Right renal cortex interstitium (tissue), 3 donors: ENCODE data around the gene CYLD. TPM values are rescaled to one million over a fixed set of nuclear protein-coding genes. Genes with fewer than 3 reads are reported as not detected.

Experiments used
- DNase-seq, 3 donors: peaks; one replicate each; pipeline ENCODE4 v3.0.0-alpha.2; 2013; ENCODE audit warnings: low read depth in 3 of 3, low spot score in 2 of 3
- polyA plus RNA-seq, 3 donors: library from polyadenylated mRNA; unstranded; fragments of 120-200 nt; gene quantifications; one replicate each; pipeline ENCODE4 v1.2.1, GENCODE V29; 2013; ENCODE audit not compliant: insufficient read length in 3 of 3

The CYLD gene
- polyA plus RNA-seq, 3 donors, result 22.7 to 29.3 (median 25.7) TPM

GRCh38 chr16:50736448-50736847, 5.4 kb upstream of the CYLD start:
- DNase-seq, result no peak

GRCh38 chr16:50737420-50737959, 4.4 kb upstream of the CYLD start:
- no peak for DNase-seq

- DNase-seq, result no peak
Observed at GRCh38 chr16:50739031-50739430, 2.9 kb upstream of the CYLD start.

GRCh38 chr16:50740736-50741135, 1.1 kb upstream of the CYLD start:
- no peak for DNase-seq

GRCh38 chr16:50741225-50741780, 583 bp upstream of the CYLD start:
- no peak for DNase-seq

DNA sequence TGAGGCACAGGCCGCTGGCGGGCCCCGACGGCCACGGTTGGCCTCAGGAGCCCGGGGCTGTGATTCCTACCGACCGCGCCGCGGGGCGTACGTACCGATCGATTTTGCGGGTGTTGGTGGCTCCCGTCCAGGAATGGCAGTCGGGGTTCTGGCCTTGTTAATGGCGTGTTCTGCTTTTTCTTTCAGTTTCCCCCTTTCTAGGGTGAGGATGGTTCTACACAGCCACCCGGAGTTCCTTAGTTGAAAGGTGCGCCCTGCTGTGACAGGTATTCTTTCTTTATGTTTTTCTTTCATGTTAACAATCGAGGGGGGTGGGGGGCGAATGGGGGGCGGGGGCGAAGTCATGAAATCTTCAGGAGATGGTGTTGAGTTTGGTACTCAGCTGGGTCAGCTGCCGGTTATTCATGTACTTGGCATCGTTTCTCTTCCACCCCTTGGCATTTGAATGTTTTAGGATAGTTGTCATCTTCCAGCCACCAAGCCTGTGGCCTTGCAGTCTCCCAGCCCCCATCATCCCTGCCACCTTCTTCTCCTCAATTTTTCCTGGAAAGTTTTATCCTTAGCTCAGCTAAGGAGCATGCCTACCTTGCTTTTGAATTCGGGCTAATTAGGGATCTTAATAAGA, 802 bp downstream of the CYLD start:
- DNase-seq, result no peak

- no peak for DNase-seq
Observed at GRCh38 chr16:50743581-50744225, 1.8 kb downstream of the CYLD start.

DNA sequence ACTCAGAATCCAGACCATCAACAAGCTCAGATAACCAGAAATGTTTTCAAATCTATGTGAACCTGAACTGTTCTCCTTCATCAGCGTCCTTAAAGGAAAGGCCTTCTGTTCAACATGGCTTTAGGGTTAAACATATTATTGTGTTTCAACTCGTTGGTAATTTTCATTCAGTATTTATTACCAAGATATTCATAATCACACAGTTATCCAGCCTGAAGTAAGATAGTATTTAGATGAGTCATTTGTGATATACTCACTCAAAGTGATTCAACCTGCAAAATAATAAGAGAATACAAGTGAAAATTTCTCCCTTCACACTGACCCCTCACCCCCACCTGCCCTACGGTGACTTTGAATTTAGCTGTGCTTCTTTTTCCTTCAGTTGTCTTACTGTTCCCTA, 3.0 kb downstream of the CYLD start:
- no peak for DNase-seq

- no peak for DNase-seq
Observed at GRCh38 chr16:50745940-50746339, 4.1 kb downstream of the CYLD start.

- DNase-seq, result no peak
Observed at GRCh38 chr16:50747207-50747956, 5.5 kb downstream of the CYLD start.

GRCh38 chr16:50751528-50751927, 9.6 kb downstream of the CYLD start:
- no peak for DNase-seq

GRCh38 chr16:50752471-50753235, 10.8 kb downstream of the CYLD start:
- no peak for DNase-seq

DNA sequence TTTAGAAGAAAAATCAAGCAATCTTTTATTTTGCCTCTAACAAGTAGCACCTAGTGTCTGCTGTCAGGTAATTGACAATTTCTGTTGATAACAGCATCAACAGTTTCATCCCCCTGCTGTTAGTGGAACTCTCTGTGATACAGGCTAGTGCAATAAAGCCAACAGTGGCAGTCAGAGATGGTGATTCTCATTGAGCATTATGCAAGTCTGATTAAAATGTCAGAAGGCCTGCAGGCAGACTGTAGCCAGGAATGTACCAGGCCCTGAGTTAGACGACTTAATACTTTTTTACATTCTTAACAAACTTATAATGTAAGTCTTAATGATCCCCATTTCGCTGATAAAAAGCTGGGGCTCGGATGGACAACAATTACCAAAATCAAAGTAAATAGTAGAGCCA, 14.6 kb downstream of the CYLD start:
- no peak for DNase-seq

DNA sequence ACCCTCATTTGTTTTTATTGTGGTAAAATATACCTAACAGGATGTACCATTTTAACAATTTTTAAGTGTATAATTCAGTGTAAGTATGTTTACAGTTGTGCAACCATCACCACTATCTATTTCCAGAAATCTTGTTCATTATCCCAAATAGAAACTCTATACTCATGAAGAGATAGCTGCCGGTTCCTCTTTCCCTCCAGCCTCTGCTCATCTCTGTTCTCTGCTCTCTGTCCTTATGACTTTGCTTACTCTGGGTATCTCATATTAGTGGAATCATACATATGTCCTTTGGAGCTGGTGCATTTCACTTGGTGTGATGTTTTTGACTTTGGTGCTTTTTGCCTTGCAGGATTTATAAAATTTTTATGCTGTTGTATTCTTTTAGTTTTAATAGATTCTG, 19.4 kb downstream of the CYLD start:
- no peak for DNase-seq

- no peak for DNase-seq
Observed at GRCh38 chr16:50762241-50762640, 20.4 kb downstream of the CYLD start.

DNA sequence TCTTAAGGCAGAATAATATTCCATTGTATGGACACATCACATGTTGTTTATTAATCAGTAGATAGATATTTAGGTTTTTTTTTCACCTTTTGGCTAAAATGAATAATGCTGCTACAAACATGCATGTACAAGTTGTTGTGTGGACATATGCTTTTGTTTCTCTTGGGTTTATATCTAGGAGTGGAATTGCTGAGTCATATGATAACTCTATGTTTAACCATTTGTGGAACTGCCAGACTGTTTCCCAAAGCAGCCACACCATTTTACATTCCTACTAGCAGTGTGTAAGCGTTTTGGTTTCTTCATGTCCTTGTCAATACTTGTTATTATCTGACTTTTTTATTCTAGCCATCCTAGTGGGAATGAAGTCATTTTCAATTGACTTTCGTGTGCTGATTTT, 21.3 kb downstream of the CYLD start:
- DNase-seq, result no peak

GRCh38 chr16:50765260-50765659, 23.4 kb downstream of the CYLD start:
- DNase-seq, result no peak

GRCh38 chr16:50765861-50766260, 24.0 kb downstream of the CYLD start:
- DNase-seq, result no peak

- no peak for DNase-seq
Observed at GRCh38 chr16:50767197-50767596, 25.3 kb downstream of the CYLD start.

DNA sequence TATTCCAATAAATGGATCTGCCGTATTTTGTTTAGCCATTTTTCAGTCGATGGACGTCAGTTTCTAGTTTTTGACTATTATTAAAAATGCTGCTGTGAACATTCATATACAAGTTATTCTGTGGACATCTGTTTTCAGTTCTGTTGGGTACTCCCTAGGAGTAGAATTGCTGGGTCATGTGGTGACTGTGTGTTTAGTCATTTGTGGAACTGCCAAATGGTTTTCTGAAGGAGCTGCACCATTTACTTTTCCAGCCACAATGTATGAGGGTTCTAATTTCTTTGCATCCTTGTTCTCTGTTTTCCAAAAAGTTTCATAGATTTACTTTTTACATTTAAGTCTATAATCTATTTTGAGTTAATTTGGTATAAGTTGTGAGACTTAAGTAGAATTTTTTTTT, 29.5 kb downstream of the CYLD start:
- DNase-seq, result no peak

DNA sequence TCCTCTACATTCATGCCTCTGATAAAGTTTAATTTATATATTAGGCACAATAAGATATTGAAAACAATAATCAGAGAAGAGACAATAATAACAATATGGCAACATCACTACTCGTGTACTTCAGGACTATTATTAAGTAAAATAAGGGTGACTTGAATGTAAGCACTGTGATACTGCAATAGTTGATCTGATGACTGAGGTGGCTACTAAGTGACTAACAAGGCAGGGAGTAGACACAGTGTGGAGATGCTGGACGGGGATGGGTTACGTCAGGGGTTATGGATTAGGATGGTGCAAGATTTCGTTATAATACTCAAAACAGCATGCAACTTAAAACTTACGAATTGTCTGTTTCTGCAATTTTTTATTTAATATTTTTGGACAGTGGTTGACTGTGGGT, 32.5 kb downstream of the CYLD start:
- no peak for DNase-seq
